Stimulated activated CD8-positive, alpha-beta memory T cell treated with anti-CD3 and anti-CD28 coated beads, Interleukin-2, amount 100 ng/mL, for 48 hours (primary cell): ENCODE results near the gene ATP1B4.

Experiments used
- DNase-seq, 2 donors: peaks; one replicate each; pipeline ENCODE4 v3.0.0-alpha.2; 2020; ENCODE audit warnings: low read depth in 2 of 2

ATP1B4 gene

GRCh38 chrX:120377179-120377578, 15.3 kb downstream of the ATP1B4 start:
- DNase-seq: no peak

- no peak for DNase-seq
Measured at GRCh38 chrX:120377715-120378114, 15.8 kb downstream of the ATP1B4 start.

- no peak for DNase-seq
Measured at GRCh38 chrX:120378570-120378969, 16.7 kb downstream of the ATP1B4 start.

- no peak for DNase-seq
Measured at GRCh38 chrX:120379937-120380681, 18.2 kb downstream of the ATP1B4 start.

- no peak for DNase-seq
Measured at GRCh38 chrX:120380699-120381098, 18.8 kb downstream of the ATP1B4 start.

GRCh38 chrX:120401301-120401700, 39.4 kb downstream of the ATP1B4 start:
- no peak for DNase-seq

- no peak for DNase-seq
Measured at GRCh38 chrX:120402369-120402768, 40.5 kb downstream of the ATP1B4 start.

- DNase-seq: no peak
Measured at GRCh38 chrX:120406638-120407037, 44.7 kb downstream of the ATP1B4 start.

- no peak for DNase-seq
Measured at GRCh38 chrX:120408168-120408567, 46.3 kb downstream of the ATP1B4 start.

- DNase-seq: no peak
Measured at GRCh38 chrX:120419463-120419862, 57.6 kb downstream of the ATP1B4 start.

GRCh38 chrX:120426599-120426998, 64.7 kb downstream of the ATP1B4 start:
- no peak for DNase-seq

- no peak for DNase-seq
Measured at GRCh38 chrX:120428309-120428708, 66.4 kb downstream of the ATP1B4 start.

- no peak for DNase-seq
Measured at GRCh38 chrX:120429776-120430540, 68.1 kb downstream of the ATP1B4 start.
